Activated CD4-positive, CD25-positive, alpha-beta regulatory T cell treated with anti-CD3 and anti-CD28 coated beads, Interleukin-2, amount 50 U/mL, for 16 hours (primary cell): ENCODE measurements around the gene SMAD1.
"Not testable (repeated sequence)": the region's sequence is repeated elsewhere in the genome, so short reads cannot be mapped to it uniquely, and the experiment has no call there.

ENCODE experiments used
- DNase-seq: peaks from one replicate; pipeline ENCODE4 v3.0.0-alpha.2; 2020; ENCODE audit warnings: low read depth, low spot score

SMAD1 gene

DNA sequence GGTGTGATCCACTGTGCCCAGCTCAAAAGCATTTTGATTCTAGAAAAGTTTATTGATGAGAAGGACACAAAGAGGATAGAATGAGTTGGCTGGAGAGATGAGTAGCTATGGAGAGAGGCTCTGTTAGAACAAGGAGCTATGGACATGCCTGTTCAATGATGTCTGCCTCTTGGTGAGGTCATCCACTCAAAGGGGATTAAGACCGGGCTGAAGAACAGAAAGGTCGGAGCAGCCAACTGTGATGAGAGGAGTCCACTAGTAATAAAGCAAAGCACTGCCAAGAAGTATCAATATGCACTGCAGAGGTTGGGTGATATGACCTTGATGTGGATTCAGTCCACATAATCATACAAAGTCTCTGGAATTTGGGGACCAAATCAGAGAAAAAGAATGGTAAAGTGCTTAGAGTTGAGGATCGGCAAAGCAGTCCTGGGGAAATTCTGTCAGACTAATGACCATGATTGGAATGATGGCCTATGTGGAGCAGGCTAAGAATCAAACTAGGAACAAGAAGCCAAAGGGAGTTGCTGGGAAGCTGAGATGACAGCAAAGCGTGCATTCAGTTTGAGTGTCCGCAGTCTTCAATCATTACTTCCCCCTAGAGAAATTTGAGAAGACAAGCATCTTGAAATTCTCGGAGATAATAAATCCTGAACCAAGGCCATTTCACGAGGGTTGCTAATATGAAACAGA lies 81.8 kb downstream of the SMAD1 start:
- no peak for DNase-seq

GRCh38 chr4:145564540-145564939 lies 82.9 kb downstream of the SMAD1 start:
- no peak for DNase-seq

DNA sequence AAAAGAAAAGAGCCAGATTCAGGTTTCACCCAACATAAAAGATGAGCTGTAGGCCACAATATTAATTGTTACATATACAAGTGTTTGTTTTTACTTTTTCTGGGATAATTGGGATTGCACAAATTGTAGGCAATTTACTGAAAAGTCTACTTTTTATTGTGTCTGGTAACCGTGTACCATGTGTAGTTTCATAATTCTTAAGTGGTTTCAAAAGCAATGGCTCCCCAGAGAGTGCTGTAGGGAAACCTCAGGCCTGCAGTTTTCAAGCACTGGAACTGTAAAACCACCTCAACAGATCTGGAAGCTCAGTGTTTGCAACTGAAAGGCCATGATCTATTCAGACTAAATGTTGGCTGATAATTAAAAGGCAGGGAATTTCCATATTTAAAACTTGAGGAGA lies 83.7 kb downstream of the SMAD1 start:
- no peak for DNase-seq

DNA sequence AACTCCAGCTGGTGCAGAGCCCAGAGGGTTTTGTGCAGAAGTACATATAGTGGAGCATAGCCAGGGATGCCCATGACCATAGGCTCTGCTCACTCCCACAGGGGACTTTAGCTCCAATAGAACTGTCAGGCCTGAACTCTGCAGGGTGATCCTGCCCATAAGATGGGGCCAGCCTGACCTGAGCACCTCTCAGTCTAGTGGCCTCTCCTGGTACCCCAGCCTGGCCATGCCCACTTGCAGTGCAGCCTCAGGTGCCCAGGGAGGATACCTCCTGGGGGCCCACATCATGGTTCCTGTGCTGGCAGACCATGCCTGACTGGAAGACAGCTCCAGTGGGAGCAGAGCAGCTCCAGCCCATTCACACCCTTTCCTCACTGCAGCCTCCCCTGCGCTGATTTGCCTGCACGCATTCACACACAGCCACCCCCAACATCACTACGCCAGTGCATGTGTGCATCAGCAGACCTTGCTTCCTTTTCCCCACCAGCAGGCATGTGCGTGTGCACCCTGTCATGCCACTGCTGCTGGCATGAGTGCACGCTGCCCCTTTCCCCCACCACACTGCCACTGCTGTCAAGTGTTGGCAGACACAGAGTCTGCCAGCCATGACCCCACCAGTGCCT lies 84.5 kb downstream of the SMAD1 start:
- DNase-seq = no peak

- DNase-seq = no peak
Measured at GRCh38 chr4:145566768-145567167, 85.1 kb downstream of the SMAD1 start.

- no peak for DNase-seq
Measured at GRCh38 chr4:145567516-145567915, 85.9 kb downstream of the SMAD1 start.

DNA sequence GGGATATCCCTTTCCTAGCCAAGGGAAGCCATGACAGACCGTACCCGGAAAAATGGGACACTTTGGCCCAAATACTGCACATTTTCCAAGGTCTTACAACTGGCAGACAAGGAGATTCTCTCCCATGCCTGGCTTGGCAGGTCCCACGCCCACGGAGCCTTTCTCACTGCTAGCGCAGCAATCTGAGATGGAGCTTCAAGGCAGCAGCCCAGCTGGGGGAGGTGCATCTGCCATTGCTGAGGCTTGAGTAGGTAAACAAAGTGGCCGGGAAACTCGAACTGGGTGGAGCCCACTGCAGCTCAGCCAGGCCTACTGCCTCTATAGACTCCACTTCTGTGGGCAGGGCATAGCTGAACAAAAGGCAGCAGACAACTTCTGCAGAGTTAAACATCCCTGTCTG lies 92.9 kb downstream of the SMAD1 start:
- DNase-seq = not testable (repeated sequence)

DNA sequence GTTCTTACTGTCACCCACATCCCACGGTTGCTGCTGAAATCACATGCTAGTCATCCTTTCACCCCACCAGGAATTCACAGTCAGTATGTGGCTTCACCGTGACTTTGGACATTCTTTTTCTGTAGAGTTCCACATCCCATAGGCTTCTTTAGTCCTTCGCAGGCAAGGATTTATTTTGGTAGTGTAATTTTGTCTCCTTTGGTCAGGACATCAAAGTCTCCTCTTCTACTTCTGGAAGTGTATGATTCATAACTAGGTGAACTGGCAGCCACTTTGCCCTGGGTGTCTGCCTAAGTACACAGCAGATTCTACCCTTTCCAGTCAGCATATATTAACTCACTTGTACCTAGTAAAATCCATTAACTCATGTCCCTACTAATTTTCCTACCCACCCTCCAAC lies 99.3 kb downstream of the SMAD1 start:
- no peak for DNase-seq

GRCh38 chr4:145583191-145584055 lies 101.8 kb downstream of the SMAD1 start:
- DNase-seq = no peak

- no peak for DNase-seq
Measured at GRCh38 chr4:145587088-145587754, 105.6 kb downstream of the SMAD1 start.

GRCh38 chr4:145589381-145589780 lies 107.7 kb downstream of the SMAD1 start:
- not testable (repeated sequence) for DNase-seq

- no peak for DNase-seq
Measured at GRCh38 chr4:145589916-145590702, 108.5 kb downstream of the SMAD1 start.

- DNase-seq = no peak
Measured at GRCh38 chr4:145602129-145602760, 120.6 kb downstream of the SMAD1 start.

GRCh38 chr4:145605941-145606340 lies 124.3 kb downstream of the SMAD1 start:
- DNase-seq = no peak
